Measurements from ENCODE around the gene ACO1.
A peak's percentile ranks its signal among the peaks of the same experiment; 100 is the strongest.

Gene ACO1

DNA sequence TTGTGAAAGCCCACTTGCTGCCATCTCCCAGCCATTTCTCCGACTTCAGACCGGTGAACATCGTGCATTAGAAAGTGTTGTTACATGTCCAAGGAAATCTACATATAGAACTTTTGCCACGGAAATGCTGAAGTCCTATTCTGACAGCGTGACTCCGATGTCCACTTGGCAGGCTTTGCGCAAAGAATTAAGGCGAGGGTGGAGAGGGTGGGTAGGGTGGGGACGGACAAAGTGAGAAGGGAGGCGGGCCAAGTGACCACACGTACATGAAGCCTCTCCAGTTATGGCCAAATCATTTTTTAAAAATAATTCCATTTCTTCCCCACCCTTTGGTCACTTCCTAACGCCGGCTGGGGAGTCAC, 460 bp upstream of the ACO1 start:
- H3K4me1 ChIP-seq (ENCODE audit: insufficient read depth, low read length), result peaks cover 8% of the 10 kb centered on the region
- H3K9ac ChIP-seq (ENCODE audit: low read depth, low read length), result no peak overlapping the region; the same call in 1 of the 2 replicates
- no peaks in the 10 kb centered on the region for H3K36me3 ChIP-seq (ENCODE audit: insufficient read depth, low read length)
- H3K27me3 ChIP-seq (ENCODE audit: insufficient read depth, low read length), result peaks cover 44% of the 10 kb centered on the region
- no peaks in the 10 kb centered on the region for H3K9me3 ChIP-seq (ENCODE audit: insufficient read depth, low read depth, low read length)
- H3K27ac ChIP-seq (ENCODE audit: low read depth, low read length), result no peak overlapping the region
- H3K4me3 ChIP-seq (ENCODE audit: low read length), result peak overlapping the region; percentile 86
- WGBS, result 3% methylated on average over 13 of the region's 13 CpGs

DNA sequence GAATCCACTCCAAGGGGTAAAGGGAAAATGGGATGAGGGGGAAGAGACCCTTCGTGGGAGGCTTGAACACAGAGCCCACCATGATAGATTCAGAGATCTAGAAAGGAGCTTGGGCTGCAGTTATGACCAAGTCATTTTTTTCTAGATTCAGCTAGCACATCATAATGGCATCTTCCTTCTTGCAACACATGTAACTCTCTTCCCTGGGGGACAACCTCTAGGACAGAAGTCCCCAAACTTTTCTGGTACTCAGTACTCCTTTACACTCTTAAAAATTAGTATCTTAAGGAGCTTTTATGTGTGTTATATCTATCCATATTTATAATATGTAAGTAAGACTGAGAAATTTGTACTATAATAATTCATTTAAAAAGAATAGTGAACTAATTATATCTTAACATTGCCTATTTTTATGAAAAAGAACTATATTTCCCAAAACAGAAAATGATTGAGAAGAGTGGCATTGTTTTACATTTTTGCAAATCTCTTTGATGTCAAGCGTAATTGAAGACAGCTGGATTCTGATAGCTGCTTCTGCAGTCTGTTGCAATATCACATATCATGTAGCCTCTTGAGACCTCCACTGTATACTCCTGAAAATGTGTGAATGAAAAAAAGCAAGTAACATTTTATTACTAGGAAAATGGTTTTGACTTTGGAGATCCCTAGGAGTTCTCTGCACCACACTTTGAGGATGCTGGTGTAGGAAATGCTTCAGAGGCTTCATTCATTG, 875 bp downstream of the ACO1 start:
- Histone ChIP-seq H3K27ac (ENCODE audit: low read depth, low read length) (no peak overlapping the region; the same call in 1 of the 2 replicates), H3K4me1 (ENCODE audit: insufficient read depth, low read length) (peaks cover 12% of the 10 kb centered on the region), H3K36me3 (ENCODE audit: insufficient read depth, low read length) (no peaks in the 10 kb centered on the region), H3K9me3 (ENCODE audit: insufficient read depth, low read depth, low read length) (no peaks in the 10 kb centered on the region), H3K27me3 (ENCODE audit: insufficient read depth, low read length) (peaks cover 41% of the 10 kb centered on the region), H3K9ac (ENCODE audit: low read depth, low read length) (peak overlapping the region; percentile 70), H3K4me3 (ENCODE audit: low read length) (peak overlapping the region; percentile 86)
- WGBS, result 52% methylated on average over 2 of the region's 2 CpGs

DNA sequence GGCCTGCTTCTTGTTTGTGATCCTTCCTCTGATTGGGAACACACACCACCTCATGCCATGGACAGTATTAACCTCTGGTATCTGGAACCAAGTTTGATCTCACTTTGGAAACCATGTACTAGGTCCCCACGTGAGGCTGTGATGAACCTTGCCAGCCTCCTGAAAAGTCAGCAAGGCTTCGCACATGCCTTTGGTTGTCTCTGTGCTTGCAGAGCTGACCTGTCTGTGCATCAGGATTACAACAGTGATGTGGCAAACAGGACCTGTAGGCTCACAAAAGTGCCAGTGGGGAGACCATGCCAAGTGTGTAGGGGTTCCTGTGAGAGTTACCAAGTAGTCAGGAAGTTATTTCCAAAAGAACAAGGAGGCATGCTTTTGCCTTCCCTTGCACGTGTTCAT, 1.4 kb downstream of the ACO1 start:
- WGBS, result 90% methylated on average over 3 of the region's 3 CpGs

DNA sequence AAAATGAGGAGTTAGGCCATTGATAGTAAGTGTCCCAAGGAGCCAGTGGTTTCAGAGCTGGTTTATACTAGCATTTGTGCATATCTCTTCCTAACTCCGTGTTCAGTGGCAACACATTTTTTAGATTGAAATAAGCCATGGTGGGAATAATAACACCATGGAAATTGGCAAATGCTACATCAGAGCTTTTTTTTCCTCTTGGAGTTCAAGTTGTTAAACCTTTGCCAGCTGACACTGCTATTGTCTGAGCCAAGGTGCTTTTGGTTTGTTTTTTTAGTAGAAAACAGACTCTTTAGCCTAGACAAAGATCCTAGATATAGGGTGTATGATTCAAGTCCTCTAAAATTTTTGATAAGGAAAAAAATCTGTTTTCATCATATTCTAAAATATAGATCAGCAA, 2.8 kb downstream of the ACO1 start:
- Histone ChIP-seq H3K9me3 (ENCODE audit: insufficient read depth, low read depth, low read length) (no peaks in the 10 kb centered on the region), H3K36me3 (ENCODE audit: insufficient read depth, low read length) (no peaks in the 10 kb centered on the region), H3K27me3 (ENCODE audit: insufficient read depth, low read length) (peaks cover 26% of the 10 kb centered on the region), H3K9ac (ENCODE audit: low read depth, low read length) (no peak overlapping the region), H3K27ac (ENCODE audit: low read depth, low read length) (no peak overlapping the region), H3K4me1 (ENCODE audit: insufficient read depth, low read length) (peaks cover 13% of the 10 kb centered on the region), H3K4me3 (ENCODE audit: low read length) (no peak overlapping the region)
- WGBS, result 100% methylated on average over 1 of the region's 1 CpG

More for the DNA sequence above, 1.4 kb downstream of the ACO1 start:
- no peaks in the 10 kb centered on the region for H3K9me3 ChIP-seq (ENCODE audit: insufficient read depth, low read depth, low read length)
- H3K9ac ChIP-seq (ENCODE audit: low read depth, low read length), result no peak overlapping the region
- H3K36me3 ChIP-seq (ENCODE audit: insufficient read depth, low read length), result no peaks in the 10 kb centered on the region
- H3K27ac ChIP-seq (ENCODE audit: low read depth, low read length), result no peak overlapping the region
- H3K4me3 ChIP-seq (ENCODE audit: low read length), result no peak overlapping the region
- peaks cover 40% of the 10 kb centered on the region for H3K27me3 ChIP-seq (ENCODE audit: insufficient read depth, low read length)
- H3K4me1 ChIP-seq (ENCODE audit: insufficient read depth, low read length), result peaks cover 13% of the 10 kb centered on the region

DNA sequence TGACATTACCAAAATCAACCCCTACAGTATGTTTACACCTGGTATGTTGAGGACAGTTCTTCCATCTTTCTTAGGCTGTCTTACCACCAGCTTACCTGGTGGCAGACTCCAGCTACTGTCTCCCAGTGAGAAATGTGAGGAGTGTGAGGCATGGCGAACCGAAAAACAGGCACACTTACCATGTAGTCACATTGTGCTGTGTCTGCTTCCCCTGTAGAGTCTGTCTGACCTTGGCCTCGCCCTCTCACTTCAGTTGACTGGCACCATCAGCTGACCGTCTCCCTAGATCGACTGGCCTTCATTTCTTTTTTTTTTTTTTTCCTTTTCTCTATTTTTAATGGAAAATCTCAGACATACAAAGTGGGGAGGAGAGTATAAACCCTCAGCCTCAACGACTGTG, 4.9 kb downstream of the ACO1 start:
- H3K9ac ChIP-seq (ENCODE audit: low read depth, low read length), result no peak overlapping the region
- no peak overlapping the region for H3K27ac ChIP-seq (ENCODE audit: low read depth, low read length)
- H3K36me3 ChIP-seq (ENCODE audit: insufficient read depth, low read length), result no peaks in the 10 kb centered on the region
- peaks cover 7% of the 10 kb centered on the region; the same call in 1 of the 2 replicates for H3K27me3 ChIP-seq (ENCODE audit: insufficient read depth, low read length)
- no peak overlapping the region for H3K4me3 ChIP-seq (ENCODE audit: low read length)
- H3K9me3 ChIP-seq (ENCODE audit: insufficient read depth, low read depth, low read length), result no peaks in the 10 kb centered on the region
- peaks cover 12% of the 10 kb centered on the region; the same call in 1 of the 2 replicates for H3K4me1 ChIP-seq (ENCODE audit: insufficient read depth, low read length)
- 89% methylated on average over 5 of the region's 6 CpGs for WGBS

DNA sequence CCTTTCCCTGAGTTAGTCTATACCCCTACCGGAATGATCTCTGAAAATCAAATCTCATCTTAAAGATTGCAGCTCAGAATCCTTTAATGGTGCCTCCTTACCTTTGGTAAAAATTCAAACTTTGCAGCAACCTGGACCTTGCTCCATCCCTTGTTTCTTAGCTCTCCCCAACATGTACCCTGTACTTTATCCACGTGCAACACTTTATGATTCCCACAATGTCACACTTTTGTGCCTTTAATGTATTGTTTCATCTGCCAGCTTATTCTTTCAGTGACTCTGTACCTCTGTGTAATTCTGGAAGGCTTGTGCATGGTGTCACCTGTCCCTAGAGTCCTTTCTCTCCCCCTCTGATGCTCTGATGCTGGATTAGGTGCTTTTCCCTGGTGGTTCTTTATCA, 9.5 kb downstream of the ACO1 start:
- H3K27ac ChIP-seq (ENCODE audit: low read depth, low read length), result no peak overlapping the region
- H3K27me3 ChIP-seq (ENCODE audit: insufficient read depth, low read length), result no peaks in the 10 kb centered on the region
- H3K36me3 ChIP-seq (ENCODE audit: insufficient read depth, low read length), result no peaks in the 10 kb centered on the region
- peaks cover 12% of the 10 kb centered on the region; the same call in 1 of the 2 replicates for H3K4me1 ChIP-seq (ENCODE audit: insufficient read depth, low read length)
- H3K9ac ChIP-seq (ENCODE audit: low read depth, low read length), result no peak overlapping the region
- no peak overlapping the region for H3K4me3 ChIP-seq (ENCODE audit: low read length)
- no peaks in the 10 kb centered on the region for H3K9me3 ChIP-seq (ENCODE audit: insufficient read depth, low read depth, low read length)
- 95% methylated on average over 2 of the region's 2 CpGs for WGBS

DNA sequence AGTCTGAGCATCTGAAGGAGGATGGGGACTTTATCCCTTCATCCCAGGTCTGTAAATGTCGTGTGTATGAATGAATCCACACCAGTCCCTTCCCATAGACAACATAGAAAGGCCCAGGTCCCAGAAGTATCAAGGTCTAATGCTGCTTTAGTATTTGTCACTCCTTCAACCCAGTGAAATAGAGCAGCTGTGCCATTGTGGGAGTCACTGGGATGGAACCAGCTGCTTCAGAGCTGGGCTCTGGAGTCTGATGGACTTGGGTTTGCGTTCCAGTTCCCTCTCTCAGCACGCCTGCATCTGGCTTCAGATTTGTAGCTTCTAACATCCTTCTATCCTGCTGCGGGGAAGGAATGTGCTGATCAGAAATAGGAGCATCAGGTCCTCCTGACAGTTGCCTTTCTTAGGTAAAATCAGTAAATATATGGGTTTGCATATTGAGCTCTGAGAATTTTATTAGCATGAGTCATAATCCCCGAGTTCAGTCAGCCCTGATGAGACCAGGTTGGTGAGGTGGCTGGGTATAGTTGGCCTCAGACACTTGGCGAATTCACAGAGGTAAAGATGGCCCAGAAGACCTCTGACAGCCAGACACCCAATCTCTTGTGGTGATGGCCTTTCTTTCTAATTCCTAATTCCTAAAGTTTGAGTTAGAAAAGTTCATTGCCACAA, 10.1 kb downstream of the ACO1 start:
- H3K27ac ChIP-seq (ENCODE audit: low read depth, low read length), result no peak overlapping the region
- H3K27me3 ChIP-seq (ENCODE audit: insufficient read depth, low read length), result no peaks in the 10 kb centered on the region
- H3K9ac ChIP-seq (ENCODE audit: low read depth, low read length), result no peak overlapping the region
- peaks cover 16% of the 10 kb centered on the region for H3K4me1 ChIP-seq (ENCODE audit: insufficient read depth, low read length)
- no peaks in the 10 kb centered on the region for H3K36me3 ChIP-seq (ENCODE audit: insufficient read depth, low read length)
- WGBS, result 88% methylated on average over 6 of the region's 6 CpGs
- no peaks in the 10 kb centered on the region for H3K9me3 ChIP-seq (ENCODE audit: insufficient read depth, low read depth, low read length)
- no peak overlapping the region for H3K4me3 ChIP-seq (ENCODE audit: low read length)

DNA sequence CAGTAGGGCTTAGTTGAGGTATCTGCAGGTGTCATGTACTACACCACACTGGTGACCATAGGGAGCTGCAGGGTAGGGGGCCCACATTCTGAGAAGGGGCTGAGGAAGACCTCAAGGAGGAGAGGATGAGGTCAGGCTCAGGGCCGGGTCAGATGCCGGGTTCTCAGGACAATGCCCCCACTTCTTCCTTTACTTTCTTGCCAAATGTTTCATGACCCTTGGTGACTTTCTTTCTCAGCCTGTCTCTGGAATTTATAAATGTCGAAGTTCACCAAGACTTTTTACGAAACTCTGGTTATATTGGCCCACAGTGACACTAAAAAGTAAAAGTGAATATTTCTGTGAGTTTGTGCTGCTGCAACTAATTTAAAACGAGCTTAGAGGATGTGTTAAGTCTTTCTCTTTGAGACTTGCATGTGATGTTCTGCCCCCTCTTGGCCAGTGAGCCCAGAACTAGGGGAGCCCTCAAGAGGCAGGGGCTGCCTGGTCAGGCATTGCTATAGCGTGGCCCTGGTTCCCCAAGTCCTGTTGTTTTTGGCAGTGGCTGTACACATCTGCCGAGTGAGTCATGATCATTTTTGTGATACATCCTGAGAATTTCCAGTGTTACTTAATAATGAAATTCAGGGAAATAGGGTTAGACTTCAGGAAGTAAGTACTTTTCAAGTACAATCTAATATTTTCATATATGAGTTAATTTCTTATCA, 11.2 kb downstream of the ACO1 start:
- H3K9me3 ChIP-seq (ENCODE audit: insufficient read depth, low read depth, low read length), result no peaks in the 10 kb centered on the region
- H3K9ac ChIP-seq (ENCODE audit: low read depth, low read length), result no peak overlapping the region
- WGBS, result 94% methylated on average over 7 of the region's 7 CpGs
- H3K4me3 ChIP-seq (ENCODE audit: low read length), result no peak overlapping the region
- peaks cover 17% of the 10 kb centered on the region for H3K4me1 ChIP-seq (ENCODE audit: insufficient read depth, low read length)
- no peaks in the 10 kb centered on the region for H3K36me3 ChIP-seq (ENCODE audit: insufficient read depth, low read length)
- H3K27me3 ChIP-seq (ENCODE audit: insufficient read depth, low read length), result no peaks in the 10 kb centered on the region
- H3K27ac ChIP-seq (ENCODE audit: low read depth, low read length), result no peak overlapping the region

DNA sequence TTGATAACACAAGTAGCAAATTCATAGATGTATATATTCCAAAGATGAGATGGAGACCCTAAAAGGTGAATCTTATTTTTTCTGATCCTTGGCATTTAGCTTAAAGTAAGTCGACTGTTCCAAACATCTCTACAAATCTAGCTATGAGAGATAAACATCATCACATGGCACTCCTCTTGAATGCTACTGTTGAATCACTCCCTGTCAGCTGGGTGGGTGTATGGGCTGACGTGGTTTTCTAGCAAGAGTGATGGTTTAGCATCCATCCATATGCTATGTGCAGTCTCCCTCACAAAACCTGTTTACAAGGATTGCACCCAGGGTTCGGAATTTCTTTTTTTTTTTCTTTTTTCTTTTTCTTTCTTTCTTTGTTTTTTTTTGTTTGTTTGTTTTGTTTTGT, 13.8 kb downstream of the ACO1 start:
- H3K4me1 ChIP-seq (ENCODE audit: insufficient read depth, low read length), result peaks cover 24% of the 10 kb centered on the region
- no peaks in the 10 kb centered on the region for H3K36me3 ChIP-seq (ENCODE audit: insufficient read depth, low read length)
- no peak overlapping the region for H3K9ac ChIP-seq (ENCODE audit: low read depth, low read length)
- 95% methylated on average over 3 of the region's 3 CpGs for WGBS
- no peaks in the 10 kb centered on the region for H3K27me3 ChIP-seq (ENCODE audit: insufficient read depth, low read length)
- H3K27ac ChIP-seq (ENCODE audit: low read depth, low read length), result no peak overlapping the region
- H3K4me3 ChIP-seq (ENCODE audit: low read length), result no peak overlapping the region
- H3K9me3 ChIP-seq (ENCODE audit: insufficient read depth, low read depth, low read length), result no peaks in the 10 kb centered on the region

DNA sequence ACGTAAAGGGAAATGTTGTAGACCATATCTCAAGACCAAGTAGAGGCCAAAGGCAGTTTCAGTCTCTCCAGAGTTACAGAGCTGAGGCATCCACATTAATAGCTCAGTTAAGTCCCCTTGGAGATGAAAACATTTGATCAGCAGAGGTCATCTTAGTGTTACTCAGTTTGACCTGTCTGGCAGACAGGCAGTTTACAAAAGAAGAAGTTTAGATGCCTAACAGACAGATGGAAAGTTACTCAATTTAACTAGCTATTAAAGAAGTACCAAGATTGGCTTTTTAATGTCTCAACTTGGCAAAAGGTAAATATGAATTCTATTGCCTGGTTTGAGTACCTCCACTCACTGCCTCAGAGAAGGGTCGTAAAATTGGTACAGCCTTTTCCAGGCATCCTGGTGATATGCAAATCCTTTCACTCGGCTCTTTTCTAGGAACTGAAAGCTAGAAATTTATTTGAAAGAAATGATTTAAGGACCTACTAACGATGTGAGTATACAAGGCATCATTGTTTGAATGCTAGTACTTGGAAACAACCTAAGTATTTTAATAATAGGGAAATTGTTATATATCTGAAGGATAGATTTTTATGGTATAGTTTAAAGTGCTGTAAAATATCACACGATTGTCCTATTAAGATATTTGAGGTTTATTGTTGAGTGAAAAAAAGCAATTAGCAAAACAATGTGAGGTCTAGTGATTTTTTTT, 14.8 kb downstream of the ACO1 start:
- 68% methylated on average over 5 of the region's 5 CpGs for WGBS
- Histone ChIP-seq H3K4me3 (ENCODE audit: low read length) (no peak overlapping the region), H3K9ac (ENCODE audit: low read depth, low read length) (no peak overlapping the region), H3K27ac (ENCODE audit: low read depth, low read length) (no peak overlapping the region), H3K4me1 (ENCODE audit: insufficient read depth, low read length) (peaks cover 22% of the 10 kb centered on the region), H3K27me3 (ENCODE audit: insufficient read depth, low read length) (no peaks in the 10 kb centered on the region), H3K9me3 (ENCODE audit: insufficient read depth, low read depth, low read length) (no peaks in the 10 kb centered on the region), H3K36me3 (ENCODE audit: insufficient read depth, low read length) (no peaks in the 10 kb centered on the region)

DNA sequence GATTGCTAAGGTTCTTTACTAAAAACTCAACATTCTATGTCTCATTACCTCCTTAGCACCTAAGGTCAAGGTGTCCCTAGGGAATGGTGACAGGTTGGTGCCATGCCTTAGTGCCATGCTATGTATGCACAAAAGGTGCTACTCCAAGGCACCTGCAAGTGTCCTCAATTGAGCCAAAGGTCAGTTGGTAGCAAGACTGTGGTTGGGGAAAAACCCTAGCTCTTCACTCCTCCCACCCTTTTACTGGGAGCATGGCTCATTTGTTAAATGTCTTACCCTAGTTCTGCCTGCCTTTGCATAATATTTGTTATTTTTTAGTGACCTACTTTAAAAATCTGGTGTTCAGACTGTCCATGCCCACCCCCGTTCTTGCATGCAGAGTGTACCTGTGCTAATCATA, 17.0 kb downstream of the ACO1 start:
- 75% methylated on average over 1 of the region's 1 CpG for WGBS
- H3K9ac ChIP-seq (ENCODE audit: low read depth, low read length), result no peak overlapping the region; the same call in 1 of the 2 replicates
- H3K9me3 ChIP-seq (ENCODE audit: insufficient read depth, low read depth, low read length), result peaks cover 7% of the 10 kb centered on the region; the same call in 1 of the 2 replicates
- no peak overlapping the region for H3K27ac ChIP-seq (ENCODE audit: low read depth, low read length)
- H3K36me3 ChIP-seq (ENCODE audit: insufficient read depth, low read length), result peaks cover 14% of the 10 kb centered on the region
- H3K27me3 ChIP-seq (ENCODE audit: insufficient read depth, low read length), result no peaks in the 10 kb centered on the region
- H3K4me3 ChIP-seq (ENCODE audit: low read length), result no peak overlapping the region
- peaks cover 17% of the 10 kb centered on the region for H3K4me1 ChIP-seq (ENCODE audit: insufficient read depth, low read length)
